SK-N-SH treated with all-trans-retinoic acid at 6 μM for 48 hours (cell line): ENCODE results near the gene MEIKIN.

ENCODE experiments used
- ATAC-seq: fragments of 200-7000 bp; cut with Tn5 transposase; 3 replicates; pipeline ENCODE4 v1.9.1; 2020; ENCODE audit warnings: mild to moderate bottlenecking, moderate library complexity
- ARNTL ChIP-seq: fragments of 450-650 bp; formaldehyde crosslinking; IDR thresholded peaks from 2 replicates; pipeline ENCODE4 v1.5.0; 2020; ENCODE audit warnings: low read depth, mild to moderate bottlenecking, moderate library complexity, borderline replicate concordance
- BACH2 ChIP-seq: fragments of 250-450 bp; sonication (Bioruptor Pico); IDR thresholded peaks from 2 replicates; pipeline ENCODE4 v1.9.0; 2021; ENCODE audit warnings: mild to moderate bottlenecking, borderline replicate concordance
- CREB5 ChIP-seq: fragments of 250-450 bp; sonication (Bioruptor Pico); IDR thresholded peaks from 2 replicates; pipeline ENCODE4 v1.5.1; 2020; ENCODE audit warnings: low read depth, mild to moderate bottlenecking, moderate library complexity
- CSDC2 ChIP-seq: fragments of 250-450 bp; sonication (Bioruptor Pico); IDR thresholded peaks from 2 replicates; pipeline ENCODE4 v1.5.0; 2020; ENCODE audit warnings: mild to moderate bottlenecking, moderate library complexity
- ESRRG ChIP-seq: fragments of 250-450 bp; sonication (Bioruptor Pico); IDR thresholded peaks from 2 replicates; pipeline ENCODE4 v1.6.1; 2021; ENCODE audit warnings: mild to moderate bottlenecking
- GLIS3 ChIP-seq: fragments of 250-450 bp; sonication (Bioruptor Pico); IDR thresholded peaks from 2 replicates; pipeline ENCODE4 v1.5.0; 2020; ENCODE audit warnings: mild to moderate bottlenecking, moderate library complexity
- ISL1 ChIP-seq: fragments of 250-450 bp; sonication (Bioruptor Pico); IDR thresholded peaks from 2 replicates; pipeline ENCODE4 v2.1.2; 2022; ENCODE audit warnings: mild to moderate bottlenecking, moderate library complexity
- OSR1 ChIP-seq: fragments of 250-450 bp; sonication (Bioruptor Pico); IDR thresholded peaks from 2 replicates; pipeline ENCODE4 v1.8.0; 2022; ENCODE audit warnings: moderate library complexity, mild to moderate bottlenecking, inconsistent platforms
- PATZ1 ChIP-seq: fragments of 250-450 bp; sonication (Bioruptor Pico); IDR thresholded peaks from 2 replicates; pipeline ENCODE4 v1.8.0; 2020; ENCODE audit warnings: mild to moderate bottlenecking, moderate library complexity, borderline replicate concordance
- POU6F1 ChIP-seq: fragments of 250-450 bp; sonication (Bioruptor Pico); IDR thresholded peaks from 2 replicates; pipeline ENCODE4 v1.8.0; 2021; ENCODE audit warnings: low read depth, mild to moderate bottlenecking, moderate library complexity, borderline replicate concordance
- PPARA ChIP-seq: fragments of 250-450 bp; sonication (Bioruptor Pico); IDR thresholded peaks from 2 replicates; pipeline ENCODE4 v1.5.0; 2020; ENCODE audit warnings: mild to moderate bottlenecking, borderline replicate concordance
- RARB ChIP-seq: fragments of 250-450 bp; sonication (Bioruptor Pico); IDR thresholded peaks from 2 replicates; pipeline ENCODE4 v1.8.0; 2021; ENCODE audit warnings: mild to moderate bottlenecking, moderate library complexity
- SNAI2 ChIP-seq: fragments of 250-450 bp; sonication (Bioruptor Pico); IDR thresholded peaks from 2 replicates; pipeline ENCODE4 v1.5.0; 2020; ENCODE audit warnings: mild to moderate bottlenecking, moderate library complexity
- TCF4 ChIP-seq: fragments of 250-450 bp; sonication (Bioruptor Pico); IDR thresholded peaks from 2 replicates; pipeline ENCODE4 v1.8.0; 2021; ENCODE audit warnings: mild to moderate bottlenecking, moderate library complexity, borderline replicate concordance
- TOX ChIP-seq: fragments of 250-450 bp; sonication (Bioruptor Pico); IDR thresholded peaks from 2 replicates; pipeline ENCODE4 v1.8.0; 2021; ENCODE audit warnings: mild to moderate bottlenecking, moderate library complexity, borderline replicate concordance
- TSHZ2 ChIP-seq: fragments of 250-450 bp; sonication (Bioruptor Pico); IDR thresholded peaks from 2 replicates; pipeline ENCODE4 v1.5.0; 2020; ENCODE audit warnings: mild to moderate bottlenecking, moderate library complexity
- ZC3H10 ChIP-seq: fragments of 250-450 bp; sonication (Bioruptor Pico); IDR thresholded peaks from 2 replicates; pipeline ENCODE4 v1.5.1; 2021; ENCODE audit warnings: mild to moderate bottlenecking, moderate library complexity
- ZFP3 ChIP-seq: fragments of 250-450 bp; sonication (Bioruptor Pico); IDR thresholded peaks from 2 replicates; pipeline ENCODE4 v1.5.0; 2020; ENCODE audit warnings: mild to moderate bottlenecking, moderate library complexity
- ZFP30 ChIP-seq: fragments of 450-650 bp; formaldehyde crosslinking; IDR thresholded peaks from 2 replicates; pipeline ENCODE4 v1.5.0; 2022; ENCODE audit warnings: mild to moderate bottlenecking, moderate library complexity
- ZNF565 ChIP-seq: fragments of 450-650 bp; formaldehyde crosslinking; conservative IDR thresholded peaks from 2 replicates; pipeline ENCODE4 v1.5.0; 2020; ENCODE audit warnings: low read depth, mild to moderate bottlenecking, moderate library complexity
- TF ChIP-seq, protein P1 (sequence below): fragments of 250-450 bp; sonication (Bioruptor Pico); IDR thresholded peaks from 2 replicates; pipeline ENCODE4 v1.5.1; 2021; ENCODE audit warnings: mild to moderate bottlenecking, moderate library complexity

Gene MEIKIN

DNA sequence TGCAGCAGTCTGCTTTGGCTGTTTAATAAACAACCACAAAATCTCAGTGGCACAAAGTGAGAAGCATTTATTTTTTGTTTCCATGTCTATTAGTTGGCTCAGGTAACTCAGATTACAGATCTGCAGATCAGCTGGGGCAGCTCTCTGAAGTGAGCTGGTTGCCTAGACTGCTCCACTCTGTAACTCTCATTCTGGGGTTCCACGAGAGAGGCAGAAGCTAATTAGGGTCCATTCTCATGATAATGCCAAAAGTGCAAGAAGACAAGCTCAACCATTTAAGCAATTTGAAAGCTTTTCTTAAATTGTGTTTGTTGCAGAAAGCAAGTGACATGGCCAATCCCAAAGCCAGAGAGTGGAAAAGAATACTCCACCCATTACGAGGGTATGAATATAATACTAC is 13.2 kb downstream of the MEIKIN start:
- no peak for ATAC-seq
- TF ChIP-seq BACH2 (CRISPR knock-in tag) (no peak), GLIS3 (CRISPR knock-in tag) (no peak), ZNF565 (CRISPR knock-in tag) (no peak), SNAI2 (CRISPR knock-in tag) (no peak), PATZ1 (no peak), TOX (CRISPR knock-in tag) (no peak), ZFP30 (CRISPR knock-in tag) (no peak), RARB (CRISPR knock-in tag) (no peak), CREB5 (CRISPR knock-in tag) (no peak), TCF4 (CRISPR knock-in tag) (no peak), OSR1 (CRISPR knock-in tag) (no peak), ARNTL (no peak), ISL1 (no peak), TSHZ2 (no peak), ESRRG (CRISPR knock-in tag) (no peak), POU6F1 (CRISPR knock-in tag) (no peak)
- TF ChIP-seq, protein P1, sequence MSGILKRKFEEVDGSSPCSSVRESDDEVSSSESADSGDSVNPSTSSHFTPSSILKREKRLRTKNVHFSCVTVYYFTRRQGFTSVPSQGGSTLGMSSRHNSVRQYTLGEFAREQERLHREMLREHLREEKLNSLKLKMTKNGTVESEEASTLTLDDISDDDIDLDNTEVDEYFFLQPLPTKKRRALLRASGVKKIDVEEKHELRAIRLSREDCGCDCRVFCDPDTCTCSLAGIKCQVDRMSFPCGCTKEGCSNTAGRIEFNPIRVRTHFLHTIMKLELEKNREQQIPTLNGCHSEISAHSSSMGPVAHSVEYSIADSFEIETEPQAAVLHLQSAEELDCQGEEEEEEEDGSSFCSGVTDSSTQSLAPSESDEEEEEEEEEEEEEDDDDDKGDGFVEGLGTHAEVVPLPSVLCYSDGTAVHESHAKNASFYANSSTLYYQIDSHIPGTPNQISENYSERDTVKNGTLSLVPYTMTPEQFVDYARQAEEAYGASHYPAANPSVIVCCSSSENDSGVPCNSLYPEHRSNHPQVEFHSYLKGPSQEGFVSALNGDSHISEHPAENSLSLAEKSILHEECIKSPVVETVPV (CRISPR knock-in tag) = no peak

GRCh38 chr5:131928957-131929356 is 16.5 kb downstream of the MEIKIN start:
- no peak for ATAC-seq
- TF ChIP-seq ZFP3 (CRISPR knock-in tag) (no peak), RARB (CRISPR knock-in tag) (no peak), ZC3H10 (no peak), OSR1 (CRISPR knock-in tag) (no peak), GLIS3 (CRISPR knock-in tag) (no peak), ZNF565 (CRISPR knock-in tag) (no peak), ARNTL (no peak), CSDC2 (CRISPR knock-in tag) (no peak), BACH2 (CRISPR knock-in tag) (no peak), PPARA (CRISPR knock-in tag) (no peak)
- TF ChIP-seq, protein P1 (CRISPR knock-in tag) = no peak
- TF ChIP-seq, all 23 proteins: peak for 0
